H1 (cell line): ENCODE data around the gene PRKAA2. TPM values are rescaled to one million over a fixed set of nuclear protein-coding genes. Genes with fewer than 3 reads are reported as not detected.

Experiments
- CTCF ChIA-PET: fragments of 300-600 bp; sonication (Branson Sonifier 250); formaldehyde crosslinking; loops from one replicate; lab custom pipeline; 2021; ENCODE audit not compliant: partially characterized antibody; lab: Charles Lee
- POLR2A ChIA-PET: fragments of 300-600 bp; sonication (Branson Sonifier 250); formaldehyde crosslinking; loops from one replicate; lab custom pipeline; 2021; ENCODE audit warnings: inconsistent platforms; ENCODE audit not compliant: partially characterized antibody; lab: Charles Lee
- DNase-seq, 2 experiments: peaks; one replicate each; pipeline versions ENCODE4 v3.0.0 to v3.0.0-alpha.2; 2010 to 2022; ENCODE audit warnings: low spot score in 2 of 2, low read depth in 1 of 2, mixed read lengths in 1 of 2
- FAIRE-seq: peaks from 2 replicates; lab custom pipeline; 2011; peaks lifted over from hg19 to GRCh38; lab: Jason Lieb, UNC
- H2AFZ ChIP-seq: 2 replicates; pipeline ENCODE4 v1.8.1; 2012; ENCODE audit warnings: low read length, inconsistent platforms
- H2AK5ac ChIP-seq: 2 replicates; pipeline ENCODE4 v1.6.1; 2013; ENCODE audit warnings: low read depth, low read length
- H2BK120ac ChIP-seq: replicated peaks from 2 replicates; pipeline ENCODE3; 2013; ENCODE audit warnings: low read depth, low read length, inconsistent platforms
- H2BK12ac ChIP-seq: 2 replicates; pipeline ENCODE4 v1.6.1; 2013; ENCODE audit warnings: low read depth, low read length
- H2BK15ac ChIP-seq: 2 replicates; pipeline ENCODE4 v1.6.1; 2013; ENCODE audit warnings: low read length
- H2BK20ac ChIP-seq: 2 replicates; pipeline ENCODE4 v1.6.1; 2013; ENCODE audit warnings: low read length
- H2BK5ac ChIP-seq: 2 replicates; pipeline ENCODE4 v1.6.1; 2013; ENCODE audit warnings: low read depth, low read length
- H3K14ac ChIP-seq: 2 replicates; pipeline ENCODE4 v1.6.1; 2013; ENCODE audit warnings: inconsistent platforms; ENCODE audit not compliant: insufficient read length
- H3K18ac ChIP-seq: 2 replicates; pipeline ENCODE4 v1.6.1; 2013; ENCODE audit warnings: low read length; ENCODE audit errors: extremely low read depth
- H3K23ac ChIP-seq: 2 replicates; pipeline ENCODE4 v1.6.1; 2013; ENCODE audit warnings: inconsistent platforms; ENCODE audit not compliant: insufficient read length
- H3K23me2 ChIP-seq: 2 replicates; pipeline ENCODE4 v1.6.1; 2013; ENCODE audit warnings: low read depth, low read length
- H3K27ac ChIP-seq: 2 replicates; pipeline ENCODE4 v1.6.1; 2011; ENCODE audit warnings: low read depth, low read length, inconsistent platforms
- H3K27me3 ChIP-seq, 4 experiments: replicated peaks in 1 of 4; 1 replicate in 1 of 4; 2 replicates in 3 of 4; pipeline versions ENCODE4 v1.6.1 to v1.8.1; 2011 to 2013; ENCODE audit warnings: low read length in 3 of 4, mild to moderate bottlenecking in 3 of 4, inconsistent platforms in 2 of 4, mixed read lengths in 2 of 4, moderate library complexity in 1 of 4; ENCODE audit not compliant: control insufficient read depth in 3 of 4, insufficient read depth in 3 of 4; ENCODE audit errors: extremely low read depth in 1 of 4
- H3K36me3 ChIP-seq, 4 experiments: 2 replicates each; pipeline versions ENCODE4 v1.6.1 to v1.8.1; 2011 to 2013; ENCODE audit warnings: mild to moderate bottlenecking in 4 of 4, low read length in 3 of 4, moderate library complexity in 2 of 4, control low read depth in 1 of 4, inconsistent platforms in 1 of 4; ENCODE audit not compliant: insufficient read depth in 4 of 4, control insufficient read depth in 2 of 4
- H3K4ac ChIP-seq: replicated peaks from 2 replicates; pipeline ENCODE3; 2013; ENCODE audit warnings: low read length, low read depth, mixed read lengths, inconsistent platforms; ENCODE audit not compliant: insufficient read length
- H3K4me1 ChIP-seq, 4 experiments: replicated peaks in 1 of 4; 1 replicate in 1 of 4; 2 replicates in 3 of 4; pipeline versions ENCODE4 v1.6.1 to v1.8.1; 2011 to 2013; ENCODE audit warnings: low read length in 3 of 4, inconsistent platforms in 2 of 4, mixed read lengths in 1 of 4; ENCODE audit not compliant: insufficient read depth in 4 of 4, control insufficient read depth in 3 of 4
- H3K4me2 ChIP-seq, 2 experiments: 2 replicates each; pipeline versions ENCODE4 v1.6.1 to v1.8.1; 2011 to 2013; ENCODE audit warnings: low read depth in 2 of 2, low read length in 2 of 2, control low read depth in 1 of 2, inconsistent platforms in 1 of 2, mild to moderate bottlenecking in 1 of 2; ENCODE audit not compliant: insufficient read depth in 1 of 2
- H3K4me3 ChIP-seq, 4 experiments: fragments of 200-600, 300-600 bp in 1 of 4; sonication (generic), shearing (Covaris generic), sonication (Bioruptor Twin) in 1 of 4; 2 replicates each; pipeline versions ENCODE4 v1.5.1 to v1.8.1; 2011 to 2016; ENCODE audit warnings: low read length in 4 of 4, low read depth in 3 of 4, control low read depth in 2 of 4, inconsistent platforms in 2 of 4, mild to moderate bottlenecking in 2 of 4, mixed read lengths in 1 of 4, moderate library complexity in 1 of 4; ENCODE audit not compliant: insufficient read depth in 2 of 4; ENCODE audit errors: extremely low read depth in 1 of 4
- H3K56ac ChIP-seq: replicated peaks from 2 replicates; pipeline ENCODE3; 2013; ENCODE audit warnings: low read depth, mild to moderate bottlenecking, mixed read lengths, low read length, inconsistent platforms; ENCODE audit not compliant: insufficient read length
- H3K79me1 ChIP-seq: 2 replicates; pipeline ENCODE4 v1.6.1; 2013; ENCODE audit warnings: low read depth, low read length, control low read depth
- H3K79me2 ChIP-seq, 2 experiments: 2 replicates each; pipeline versions ENCODE4 v1.6.1 to v1.8.1; 2012 to 2013; ENCODE audit warnings: low read length in 2 of 2, mild to moderate bottlenecking in 2 of 2, inconsistent platforms in 1 of 2; ENCODE audit not compliant: insufficient read depth in 2 of 2, control insufficient read depth in 1 of 2
- H3K9ac ChIP-seq, 4 experiments: replicated peaks in 1 of 4; 1 replicate in 1 of 4; 2 replicates in 3 of 4; pipeline versions ENCODE4 v1.6.1 to v1.8.1; 2011 to 2013; ENCODE audit warnings: low read depth in 3 of 4, low read length in 3 of 4, control low read depth in 2 of 4, mild to moderate bottlenecking in 2 of 4, moderate library complexity in 2 of 4, inconsistent platforms in 1 of 4; ENCODE audit errors: extremely low read depth in 1 of 4
- H3K9me3 ChIP-seq, 2 experiments: 2 replicates each; pipeline versions ENCODE4 v1.6.1 to v1.8.1; 2012 to 2013; ENCODE audit warnings: mild to moderate bottlenecking in 2 of 2, moderate library complexity in 2 of 2, control low read depth in 1 of 2, inconsistent platforms in 1 of 2, low read depth in 1 of 2, low read length in 1 of 2, mixed read lengths in 1 of 2; ENCODE audit not compliant: insufficient read depth in 2 of 2
- H4K20me1 ChIP-seq, 2 experiments: replicated peaks in 1 of 2; 2 replicates each; pipeline versions ENCODE3 to v1.8.1; 2011 to 2013; ENCODE audit warnings: inconsistent platforms in 2 of 2, low read length in 2 of 2, mild to moderate bottlenecking in 1 of 2; ENCODE audit not compliant: insufficient read depth in 2 of 2, control insufficient read depth in 1 of 2
- H4K5ac ChIP-seq: 2 replicates; pipeline ENCODE4 v1.6.1; 2013; ENCODE audit warnings: low read length, low read depth, mixed read lengths, inconsistent platforms; ENCODE audit not compliant: insufficient read length
- H4K8ac ChIP-seq: 2 replicates; pipeline ENCODE4 v1.8.0; 2013; ENCODE audit warnings: mild to moderate bottlenecking, moderate library complexity, low read length, inconsistent platforms; ENCODE audit not compliant: insufficient read depth; ENCODE audit errors: extremely low read depth
- H4K91ac ChIP-seq: replicated peaks from 2 replicates; pipeline ENCODE3; 2013; ENCODE audit warnings: low read length, mixed read lengths, inconsistent platforms; ENCODE audit not compliant: insufficient read length
- ATF3 ChIP-seq: IDR thresholded peaks from 2 replicates; pipeline ENCODE4 v1.6.1; 2011; ENCODE audit warnings: low read depth, mild to moderate bottlenecking, low read length; ENCODE audit not compliant: insufficient read depth
- EP300 ChIP-seq, 2 experiments: IDR thresholded peaks; 1 replicate in 1 of 2; 2 replicates in 1 of 2; pipeline ENCODE4 v1.6.1; 2011 to 2012; ENCODE audit warnings: low read depth in 2 of 2, low read length in 2 of 2, mild to moderate bottlenecking in 2 of 2, borderline replicate concordance in 1 of 2, inconsistent platforms in 1 of 2, moderate library complexity in 1 of 2
- HDAC2 ChIP-seq, 2 experiments: fragments of 300-600 bp in 1 of 2; sonication (generic) in 1 of 2; IDR thresholded peaks; 2 replicates each; pipeline ENCODE4 v1.6.1; 2011 to 2012; ENCODE audit warnings: low read depth in 2 of 2, low read length in 2 of 2, mild to moderate bottlenecking in 2 of 2, moderate library complexity in 2 of 2, borderline replicate concordance in 1 of 2, inconsistent platforms in 1 of 2
- KDM1A ChIP-seq: fragments of 200-600, 300-600 bp; sonication (generic); IDR thresholded peaks from 2 replicates; pipeline ENCODE4 v1.7.1; 2016; ENCODE audit warnings: mild to moderate bottlenecking, low read length, borderline replicate concordance
- KDM4A ChIP-seq: IDR thresholded peaks from one replicate; pipeline ENCODE4 v1.7.1; 2012; ENCODE audit warnings: low read depth, mild to moderate bottlenecking, moderate library complexity, low read length, inconsistent platforms; ENCODE audit not compliant: severe bottlenecking
- POU5F1 ChIP-seq: IDR thresholded peaks from 2 replicates; pipeline ENCODE4 v1.6.1; 2011; ENCODE audit warnings: low read depth, mild to moderate bottlenecking, low read length, moderate library complexity
- RBBP5 ChIP-seq: IDR thresholded peaks from 2 replicates; pipeline ENCODE4 v1.7.1; 2012; ENCODE audit warnings: low read depth, mild to moderate bottlenecking, inconsistent platforms, low read length, moderate library complexity, borderline replicate concordance
- RNF2 ChIP-seq: fragments of 200-900, 300-1000 bp; sonication (generic); IDR thresholded peaks from 2 replicates; pipeline ENCODE4 v1.7.1; 2016; ENCODE audit warnings: borderline replicate concordance, low read depth, mild to moderate bottlenecking, antibody characterized with exemption, low read length; ENCODE audit not compliant: poor library complexity, severe bottlenecking; ENCODE audit errors: missing control alignments
- SAP30 ChIP-seq: fragments of 300-600 bp; sonication (generic); IDR thresholded peaks from 2 replicates; pipeline ENCODE4 v1.7.1; 2012; ENCODE audit warnings: low read length, moderate library complexity, mild to moderate bottlenecking, inconsistent platforms; ENCODE audit not compliant: insufficient read depth, insufficient replicate concordance
- USF2 ChIP-seq: IDR thresholded peaks from 2 replicates; pipeline ENCODE4 v1.6.1; 2011; ENCODE audit warnings: low read length, improper control_type of control experiment
- ZNF274 ChIP-seq: IDR thresholded peaks from 2 replicates; pipeline ENCODE4 v1.7.0; 2012; ENCODE audit warnings: low read length, borderline replicate concordance; ENCODE audit errors: extremely low read depth
- WGBS, 2 experiments: shearing (Covaris generic) in 1 of 2; methylation state at CpG; one replicate each; pipeline versions ENCODE4 v1.1.6 to v1.1.7; 2013 to 2015; ENCODE audit warnings: low lambda C conversion rate in 2 of 2, mixed read lengths in 2 of 2, inconsistent platforms in 1 of 2, low coverage in 1 of 2, missing lambda C conversion rate in 1 of 2; ENCODE audit not compliant: insufficient replicate concordance in 2 of 2, insufficient coverage in 1 of 2, insufficient read length in 1 of 2; ENCODE audit errors: extremely low coverage in 1 of 2, missing lambda C conversion rate in 1 of 2; 5-methylcytosine and 5-hydroxymethylcytosine counted together
- polyA plus RNA-seq, 7 experiments: library from polyadenylated mRNA; depleted of rRNA in 3 of 7; stranded (reverse) in 5 of 7; unstranded in 2 of 7; fragments of >200 nt in 5 of 7; fragments of 200-250 nt in 2 of 7; gene quantifications; 1 replicate in 5 of 7; 2 replicates in 1 of 7; 4 replicates in 1 of 7; pipeline versions ENCODE4 v1.2.1 to v1.2.3, GENCODE V29; 2011 to 2013; ENCODE audit warnings: missing spikeins in 2 of 7, mixed read lengths in 2 of 7
- total RNA-seq: library from RNA; stranded (reverse); fragmentation: NEBNext Ultra II Directional; extraction: Animal tissue kit (Norgen Biotek cat#: 25700); gene quantifications from 2 replicates; pipeline ENCODE4 v1.2.1, GENCODE V29; 2021

PRKAA2 gene
- total and polyA plus RNA-seq, 2 of the 8 experiments (the other 6 are each of a cell fraction or from before 2014, with no cell fraction given), result 2.6 to 6.4 TPM

- no peak for DNase-seq
- ChIA-PET POLR2A (no interaction called here), CTCF (interaction anchor here (0.7 kb wide), 1 partner anchor 187 kb away, joined by 3 read pairs; no protein-coding TSS in a partner anchor)
- no peak overlapping the region for H3K4me2 ChIP-seq
- no peak overlapping the region for H2BK20ac ChIP-seq
- no peak overlapping the region for H2BK15ac ChIP-seq
- H3K79me1 ChIP-seq, result no peaks in the 10 kb centered on the region
- no peaks in the 10 kb centered on the region for H3K27me3 ChIP-seq
- no peaks in the 10 kb centered on the region for H3K36me3 ChIP-seq
- no peak overlapping the region for H3K4me3 ChIP-seq
- TF ChIP-seq HDAC2 (IDR thresholded peaks at IDR 0.05; ENCODE audit: borderline replicate concordance in 1 of 2, low read depth in 2 of 2, low read length in 2 of 2) (no peak), RBBP5 (no peak), ZNF274 (no peak), KDM4A (no peak), KDM1A (no peak), RNF2 (no peak), POU5F1 (no peak), EP300 (IDR thresholded peaks at IDR 0.05; ENCODE audit: borderline replicate concordance in 1 of 2, low read depth in 2 of 2, low read length in 2 of 2) (no peak), SAP30 (no peak), USF2 (no peak), ATF3 (no peak)
- no peak overlapping the region for H2AK5ac ChIP-seq
- H3K4me1 ChIP-seq, result no peaks in the 10 kb centered on the region
- H3K9ac ChIP-seq, result no peak overlapping the region
- H2BK120ac ChIP-seq, result no peak overlapping the region
- no peaks in the 10 kb centered on the region for H3K79me2 ChIP-seq
- H2AFZ ChIP-seq, result no peak overlapping the region
- H3K23ac ChIP-seq, result no peak overlapping the region
- no peaks in the 10 kb centered on the region for H3K9me3 ChIP-seq
- H2BK5ac ChIP-seq, result no peak overlapping the region
- no peaks in the 10 kb centered on the region for H3K23me2 ChIP-seq
- no peak overlapping the region for H4K5ac ChIP-seq
- H3K4ac ChIP-seq, result no peak overlapping the region
- no peak overlapping the region for H4K8ac ChIP-seq
- no peak for FAIRE-seq
- no peak overlapping the region for H3K27ac ChIP-seq
- no peak overlapping the region for H2BK12ac ChIP-seq
- H3K18ac ChIP-seq, result no peak overlapping the region
- WGBS, 2 experiments, result 94% methylated on average over 3 of the region's 3 CpGs; no CpG with 5 or more reads in 1 of the 2 experiments
- H4K91ac ChIP-seq, result no peak overlapping the region
- H3K56ac ChIP-seq, result no peak overlapping the region
- no peaks in the 10 kb centered on the region for H4K20me1 ChIP-seq
- H3K14ac ChIP-seq, result no peak overlapping the region
These were observed 10.1 kb upstream of the PRKAA2 start for GRCh38 chr1:56634981-56635380.
